T47D (cell line): ENCODE measurements around the gene TPRN.
A peak's percentile ranks its signal among the peaks of the same experiment; 100 is the strongest.

Experiments
- DNase-seq, 2 experiments: peaks; one replicate each; pipeline versions ENCODE4 v3.0.0 to v3.0.0-alpha.2; 2011 to 2012; ENCODE audit warnings: low read depth in 1 of 2, low spot score in 1 of 2
- JUND ChIP-seq: IDR thresholded peaks from 2 replicates; pipeline ENCODE4 v1.6.1; 2012; ENCODE audit warnings: low read depth
- in situ Hi-C: cut with HindIII; loops from 2 replicates; pipeline ENCODE4 v1.10.0; 2016; ENCODE audit warnings: low sequenced_read_pairs, low pct_unique_long_range_greater_than_20kb

TPRN gene

DNA sequence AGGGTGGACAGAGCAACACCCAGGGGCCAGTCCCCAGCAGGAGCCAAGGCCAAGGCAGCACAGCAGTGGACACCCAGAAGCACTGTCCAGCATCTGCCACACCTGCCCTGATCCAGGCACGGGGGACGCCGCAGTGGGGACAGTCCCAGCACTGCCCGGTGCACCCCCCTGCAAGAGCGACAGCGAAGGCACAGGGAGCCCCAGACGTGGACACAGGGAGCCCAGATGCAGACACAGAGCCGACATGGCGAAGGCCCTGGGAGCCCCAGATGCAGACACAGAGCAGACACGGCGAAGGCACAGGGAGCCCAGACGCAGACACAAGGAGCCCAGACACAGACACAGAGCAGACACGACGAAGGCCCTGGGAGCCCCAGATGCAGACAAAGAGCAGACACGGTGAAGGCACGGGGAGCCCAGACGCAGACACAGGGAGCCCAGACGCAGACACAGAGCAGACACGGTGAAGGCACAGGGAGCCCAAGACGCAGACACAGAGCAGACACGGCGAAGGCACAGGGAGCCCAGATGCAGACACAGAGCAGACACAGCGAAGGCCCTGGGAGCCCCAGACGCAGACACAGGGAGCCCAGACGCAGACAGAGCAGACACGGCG, 16.5 kb downstream of the TPRN start:
- no peak for TF ChIP-seq JUND
- in situ Hi-C loops = no loop called here
- no peak for DNase-seq

DNA sequence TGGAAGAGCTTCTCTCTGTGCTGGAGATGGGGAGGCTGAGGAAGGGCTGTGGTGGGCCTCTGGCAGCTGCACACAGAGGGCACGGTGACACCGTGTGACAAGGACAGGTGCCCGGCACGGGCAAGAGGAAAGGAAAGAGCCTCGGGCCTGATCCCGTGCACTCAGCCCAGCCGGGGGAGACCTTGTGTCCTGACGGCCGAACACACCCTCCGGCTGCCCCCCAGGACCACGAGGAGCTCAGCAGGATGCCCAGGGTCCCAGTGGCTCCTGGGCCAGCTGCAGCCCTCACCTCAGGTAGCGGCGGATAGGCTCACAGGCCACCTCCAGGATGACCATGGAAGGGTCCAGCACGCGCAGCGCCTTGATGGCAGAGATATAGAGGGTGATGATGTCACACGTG, 17.7 kb downstream of the TPRN start:
- in situ Hi-C loops = no loop called here
- no peak for TF ChIP-seq JUND
- DNase-seq = no peak

DNA sequence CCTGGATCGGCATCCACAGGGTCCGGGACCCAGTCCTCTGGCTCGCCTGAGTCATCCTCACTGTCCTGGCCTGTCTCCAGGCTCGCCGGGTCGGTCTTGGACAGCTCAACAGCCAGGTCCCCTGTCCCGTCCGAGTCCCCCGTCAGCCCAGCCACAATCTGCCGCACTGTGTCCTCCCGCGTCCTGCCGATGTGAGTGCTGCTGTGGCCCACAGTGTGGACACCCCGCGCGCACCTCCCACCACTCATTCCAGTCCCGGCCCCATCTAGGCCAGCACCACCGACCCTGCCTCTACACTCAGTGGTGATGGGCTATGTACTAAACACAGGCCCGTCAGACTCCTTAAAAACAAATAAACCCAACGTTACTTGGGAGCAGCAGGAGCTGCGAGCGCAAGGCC, 18.9 kb downstream of the TPRN start:
- no peak for TF ChIP-seq JUND
- in situ Hi-C loops = no loop called here
- DNase-seq = no peak

DNA sequence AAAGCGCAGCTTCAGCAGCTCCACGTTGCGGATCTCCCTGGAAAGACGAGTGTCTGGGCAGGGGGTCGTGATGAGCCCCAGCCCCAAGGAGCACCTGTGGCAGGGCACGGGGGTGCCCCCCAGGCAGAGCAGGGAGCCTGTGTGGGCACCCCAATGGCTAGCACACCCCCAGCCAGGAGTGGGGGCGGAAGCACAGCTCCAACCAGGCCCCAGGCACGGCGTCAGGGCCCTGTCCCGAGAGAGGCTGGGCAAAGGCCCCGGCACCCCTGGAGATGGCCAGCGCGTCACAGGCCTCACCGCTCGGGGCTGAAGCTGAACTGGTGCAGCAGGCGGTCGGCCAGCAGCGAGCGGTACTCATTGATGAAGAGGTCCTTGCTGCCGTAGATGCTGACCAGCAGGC, 20.1 kb downstream of the TPRN start:
- in situ Hi-C loops = no loop called here
- no peak for TF ChIP-seq JUND

DNA sequence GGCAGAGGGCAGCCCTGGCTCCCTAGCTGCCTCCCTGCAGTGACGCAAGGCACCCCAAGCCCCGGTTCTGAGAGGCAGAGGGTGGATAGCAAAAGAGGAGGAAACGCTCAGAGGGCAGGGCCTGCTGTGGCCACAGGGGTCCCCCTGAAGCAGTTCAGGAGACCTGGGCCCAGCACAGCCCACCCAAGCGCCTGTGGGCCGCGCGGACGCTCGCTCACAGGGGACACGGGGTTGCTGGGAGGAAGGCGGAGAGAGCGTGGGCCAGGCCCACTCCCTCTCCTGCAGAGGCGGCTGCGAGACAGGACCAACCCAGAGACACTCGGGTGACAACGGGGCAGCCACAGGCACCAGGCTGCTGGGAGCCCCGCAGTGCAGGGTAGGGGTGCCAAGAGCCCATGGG, 20.8 kb downstream of the TPRN start:
- TF ChIP-seq JUND = no peak
- no peak for DNase-seq
- in situ Hi-C loops = no loop called here

More for the DNA sequence above, 20.1 kb downstream of the TPRN start:
- no peak for DNase-seq

DNA sequence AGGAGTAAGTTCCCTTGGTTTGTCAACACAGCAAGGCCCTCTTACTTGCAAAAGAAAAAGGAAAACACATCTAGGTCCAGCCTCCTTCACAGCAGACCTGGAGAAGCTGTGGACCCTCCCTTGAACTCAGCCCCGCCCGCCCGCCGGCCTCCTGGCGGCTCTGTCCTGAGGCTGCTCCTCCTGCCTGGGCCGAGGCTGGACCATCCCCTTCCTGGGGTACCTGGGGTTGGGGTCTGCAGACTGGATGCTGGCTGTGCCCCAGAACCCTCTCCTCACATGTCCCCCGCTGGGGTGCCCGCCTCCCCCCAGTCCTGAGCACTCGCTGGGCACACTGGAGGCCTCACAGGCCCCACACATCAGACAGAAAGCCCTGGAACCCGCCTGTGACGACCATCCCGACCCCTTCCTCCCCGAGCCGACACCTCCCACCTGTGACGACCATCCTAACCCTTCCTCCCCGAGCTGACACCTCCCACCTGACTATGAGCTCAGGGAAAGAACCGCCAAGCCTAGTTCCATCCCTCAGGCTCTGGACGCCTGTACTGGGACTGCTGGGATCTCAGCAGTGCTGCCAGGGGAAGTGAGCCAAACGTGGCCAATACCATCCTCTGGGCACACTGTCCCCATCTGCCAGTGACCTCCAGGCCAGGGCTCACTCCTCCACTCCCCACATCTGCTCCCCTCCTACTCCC, 21.5 kb downstream of the TPRN start:
- in situ Hi-C loops = no loop called here
- TF ChIP-seq JUND = no peak
- no peak for DNase-seq

DNA sequence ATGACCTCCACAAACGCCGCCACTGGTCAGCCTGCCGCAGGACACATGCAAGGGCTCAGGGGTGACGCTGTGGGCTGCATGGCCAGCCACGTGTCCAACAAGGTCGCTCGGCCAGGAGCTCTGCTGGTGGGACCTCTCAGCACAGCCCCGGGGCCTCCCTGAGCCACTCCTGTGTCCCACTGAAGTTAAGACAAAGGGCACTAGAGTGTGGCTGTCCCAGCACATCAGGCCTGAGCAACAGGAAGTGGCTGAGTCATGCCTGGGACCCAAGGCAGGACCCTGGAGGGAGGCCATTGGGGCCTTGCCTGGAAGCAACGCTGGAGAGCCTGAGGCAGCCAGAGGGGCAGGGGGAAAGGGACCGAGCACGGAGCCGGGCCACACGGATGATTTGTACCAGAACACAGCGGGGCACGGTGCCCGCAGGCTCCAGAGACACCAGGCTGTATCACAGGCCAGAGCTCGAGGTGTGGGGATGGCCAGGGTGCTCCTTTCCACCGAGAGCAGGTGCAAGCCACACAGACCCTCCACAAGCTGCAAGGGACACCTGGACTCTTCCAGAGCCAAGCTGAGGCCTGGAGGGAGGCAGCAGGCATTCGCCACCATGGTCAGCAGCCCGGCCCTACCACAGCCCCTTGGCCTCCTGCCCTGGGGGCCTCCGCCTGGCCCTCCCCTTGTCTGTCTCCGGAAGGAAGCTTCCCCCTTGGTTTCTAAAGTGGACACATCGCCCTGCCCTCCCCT, 22.2 kb downstream of the TPRN start:
- no peak for TF ChIP-seq JUND
- no peak for DNase-seq

DNA sequence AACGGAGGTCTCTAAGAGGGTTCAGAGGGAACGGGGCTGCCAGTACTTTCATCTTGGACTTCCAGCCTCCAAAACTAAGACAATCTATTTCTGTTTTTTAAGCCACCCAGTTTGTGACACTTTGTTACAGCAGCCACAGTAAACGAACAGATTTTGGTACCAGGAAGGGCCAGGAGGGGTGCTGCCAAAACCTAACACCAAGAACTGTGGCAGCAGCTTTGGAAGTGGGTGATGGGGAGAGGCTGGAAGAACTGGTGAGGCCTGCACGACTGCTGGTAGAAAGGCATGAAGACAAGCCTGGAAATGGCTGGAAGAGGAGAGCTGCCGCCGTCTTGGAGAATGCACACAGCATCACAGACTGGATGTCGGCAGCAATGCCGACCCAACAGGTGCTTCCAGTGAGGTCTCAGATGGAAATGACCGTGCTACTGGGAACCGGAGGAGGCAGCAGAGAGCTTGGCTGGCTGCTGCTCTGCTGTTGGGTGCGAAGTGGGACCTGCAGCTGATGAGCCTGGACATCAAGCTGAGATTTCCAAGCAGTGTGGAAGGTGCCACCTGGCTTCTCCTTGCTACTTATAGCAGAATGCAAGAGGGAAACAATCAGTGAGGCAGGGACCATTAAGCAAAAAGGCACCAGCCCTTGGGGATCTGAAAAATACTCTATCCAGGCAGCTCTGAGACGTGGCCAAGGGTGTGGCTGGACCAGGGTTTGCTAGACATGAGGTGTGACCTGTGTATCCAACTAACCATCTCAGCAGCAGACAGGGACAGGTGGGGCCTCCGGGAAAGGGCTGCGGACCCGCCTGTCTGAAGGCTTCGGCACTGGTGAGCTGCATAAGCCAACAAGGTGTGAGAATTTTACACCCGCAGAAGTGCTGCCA, 24.0 kb downstream of the TPRN start:
- in situ Hi-C loops = no loop called here
- DNase-seq = peak; percentile 91 to 98
- TF ChIP-seq JUND = no peak

More for the DNA sequence above, 22.2 kb downstream of the TPRN start:
- in situ Hi-C loops = no loop called here

DNA sequence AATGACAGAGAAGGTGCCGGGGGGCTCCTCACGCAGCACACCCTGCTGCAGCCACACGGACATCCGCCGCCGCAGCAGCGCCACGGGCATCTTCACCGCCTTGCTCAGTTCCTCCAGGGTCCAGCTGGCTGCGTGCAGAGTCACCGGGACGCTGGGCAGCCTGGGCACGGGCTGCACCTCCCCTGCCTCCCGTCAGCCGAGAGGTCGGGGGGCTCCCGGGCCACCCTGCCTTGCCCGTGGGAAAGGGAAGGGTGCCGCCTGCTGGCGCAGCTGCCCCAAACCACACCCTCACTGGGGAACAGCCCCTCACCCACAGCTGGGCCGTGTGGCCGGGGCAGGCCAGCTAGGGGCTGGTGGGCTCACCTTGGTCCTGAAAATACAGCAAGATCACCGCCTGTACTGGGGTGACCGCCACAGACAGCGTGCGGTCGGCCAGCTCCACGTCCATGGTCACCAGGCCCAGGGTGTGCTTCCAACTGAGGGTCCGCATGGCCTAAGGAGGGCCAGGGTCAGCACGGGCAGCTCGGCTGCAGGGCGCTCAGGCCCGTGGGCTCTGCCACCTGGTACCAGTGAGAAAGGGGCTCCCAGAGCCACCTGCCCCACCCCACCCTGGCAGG, 25.1 kb downstream of the TPRN start:
- TF ChIP-seq JUND = no peak
- in situ Hi-C loops = no loop called here
- no peak for DNase-seq

DNA sequence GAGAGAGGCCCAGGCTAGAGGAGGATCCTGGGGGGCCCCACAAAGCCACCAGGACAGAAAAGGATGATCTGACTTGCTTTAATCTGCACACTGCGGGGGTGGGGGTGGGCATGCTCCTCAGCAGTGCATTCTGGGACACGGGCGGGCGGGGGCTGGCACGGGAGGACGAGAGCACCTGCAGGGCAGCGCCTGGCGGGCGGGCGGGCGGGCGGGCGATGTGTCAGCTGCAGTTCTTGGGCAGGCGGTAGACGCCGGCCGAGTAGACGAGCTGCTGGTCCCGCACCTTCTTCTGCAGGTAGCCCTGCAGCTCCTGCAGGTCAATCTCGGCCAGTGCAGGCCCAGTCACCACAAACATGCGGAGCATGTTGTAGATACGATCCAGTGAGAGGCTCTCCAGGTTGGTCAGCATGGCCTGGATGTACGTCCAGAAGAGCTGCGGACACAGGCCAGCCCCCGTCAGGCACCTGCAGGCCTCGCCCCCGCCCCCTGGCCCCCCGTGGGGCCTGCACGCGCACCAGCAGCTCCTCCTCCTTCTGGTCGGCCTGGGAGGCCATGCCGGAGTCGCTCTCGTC, 25.7 kb downstream of the TPRN start:
- peak in 1 of 2 experiments; percentile 83 for DNase-seq
- TF ChIP-seq JUND = no peak
- in situ Hi-C loops = no loop called here

DNA sequence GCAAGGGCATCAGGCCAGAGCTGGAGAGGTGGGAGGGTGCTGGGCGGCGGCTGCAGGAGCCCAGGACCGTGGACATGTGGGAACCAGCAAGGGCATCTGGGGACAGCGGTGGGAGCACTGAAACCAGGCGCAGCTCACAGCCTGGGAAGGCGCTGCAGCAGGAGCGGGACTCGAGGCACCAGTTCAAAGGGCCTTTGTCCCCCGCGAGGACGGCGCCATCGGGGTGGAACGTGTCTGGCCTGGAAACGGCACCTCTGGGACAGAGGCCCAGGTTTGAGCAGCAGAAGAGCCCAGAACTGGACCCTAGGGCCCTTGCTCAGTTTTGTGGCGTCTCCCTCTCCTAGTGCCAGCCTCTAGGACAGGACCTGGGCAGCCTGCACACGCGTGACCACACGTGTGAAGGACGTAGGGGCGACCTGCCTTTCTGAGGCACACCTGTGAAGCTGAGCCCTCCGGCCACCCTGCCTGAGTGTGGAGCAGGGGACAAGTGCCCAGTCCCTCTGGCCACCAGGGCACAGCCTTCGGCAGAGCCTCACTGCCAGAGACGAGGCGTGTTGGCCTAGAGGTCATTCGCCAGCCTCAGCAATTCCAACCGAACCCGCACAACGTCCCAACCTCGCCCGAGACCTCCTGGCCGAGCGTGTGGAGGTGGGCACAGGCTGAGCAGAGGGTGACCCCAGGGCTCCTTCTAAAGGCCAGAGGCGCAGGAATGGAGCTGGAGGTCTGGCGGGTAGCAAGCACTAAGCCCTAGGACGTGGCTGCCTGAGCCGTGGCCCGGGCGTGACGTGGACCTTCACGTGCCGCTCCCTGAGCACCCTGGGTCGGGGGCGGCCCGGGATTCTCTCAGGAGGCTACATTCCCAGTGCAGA, 26.5 kb downstream of the TPRN start:
- no peak for TF ChIP-seq JUND
- in situ Hi-C loops = no loop called here

More for the DNA sequence above, 26.5 kb downstream of the TPRN start:
- DNase-seq = peak in 1 of 2 experiments; percentile 36
